ENCODE measurements around the gene NFASC.

DNA sequence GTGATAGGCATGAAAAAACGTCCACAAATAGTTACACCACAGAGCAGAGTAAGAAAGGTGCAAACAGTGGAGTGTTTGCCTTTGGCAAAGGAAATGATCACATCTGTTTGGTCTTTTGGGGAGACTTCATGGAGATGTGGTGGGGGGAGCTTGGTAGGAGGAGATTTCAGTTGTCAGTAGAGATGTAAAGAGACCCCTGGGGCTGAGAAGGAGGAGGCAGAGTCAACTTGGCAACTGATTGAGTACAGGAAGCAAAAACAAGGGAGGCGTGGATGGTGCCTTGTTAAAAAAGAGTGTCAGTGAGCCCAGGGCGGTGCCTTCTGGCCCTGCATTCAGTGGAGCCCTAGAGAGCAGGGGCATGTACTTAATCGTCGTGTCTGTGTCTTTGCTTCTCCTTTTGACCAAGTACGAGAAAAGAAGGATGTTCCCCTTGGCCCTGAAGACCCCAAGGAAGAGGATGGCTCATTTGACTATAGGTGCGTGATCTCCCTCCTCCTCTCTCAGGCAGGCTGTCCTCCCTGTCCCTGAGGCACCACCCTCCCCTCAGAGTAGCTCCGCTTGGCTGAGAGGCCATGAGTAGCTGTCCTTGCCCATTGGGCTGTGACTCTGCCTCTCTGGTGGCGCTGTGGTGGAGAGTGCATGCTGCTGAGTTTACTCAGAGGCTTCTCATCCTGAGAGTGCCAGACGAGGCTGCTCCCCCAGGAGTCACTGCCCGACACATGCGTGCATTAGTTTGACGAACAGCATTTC, 141.9 kb downstream of the NFASC start:
- TF ChIP-seq POLR2A (IDR thresholded peaks at IDR 0.05), result no peak
- TF ChIP-seq, protein P1, sequence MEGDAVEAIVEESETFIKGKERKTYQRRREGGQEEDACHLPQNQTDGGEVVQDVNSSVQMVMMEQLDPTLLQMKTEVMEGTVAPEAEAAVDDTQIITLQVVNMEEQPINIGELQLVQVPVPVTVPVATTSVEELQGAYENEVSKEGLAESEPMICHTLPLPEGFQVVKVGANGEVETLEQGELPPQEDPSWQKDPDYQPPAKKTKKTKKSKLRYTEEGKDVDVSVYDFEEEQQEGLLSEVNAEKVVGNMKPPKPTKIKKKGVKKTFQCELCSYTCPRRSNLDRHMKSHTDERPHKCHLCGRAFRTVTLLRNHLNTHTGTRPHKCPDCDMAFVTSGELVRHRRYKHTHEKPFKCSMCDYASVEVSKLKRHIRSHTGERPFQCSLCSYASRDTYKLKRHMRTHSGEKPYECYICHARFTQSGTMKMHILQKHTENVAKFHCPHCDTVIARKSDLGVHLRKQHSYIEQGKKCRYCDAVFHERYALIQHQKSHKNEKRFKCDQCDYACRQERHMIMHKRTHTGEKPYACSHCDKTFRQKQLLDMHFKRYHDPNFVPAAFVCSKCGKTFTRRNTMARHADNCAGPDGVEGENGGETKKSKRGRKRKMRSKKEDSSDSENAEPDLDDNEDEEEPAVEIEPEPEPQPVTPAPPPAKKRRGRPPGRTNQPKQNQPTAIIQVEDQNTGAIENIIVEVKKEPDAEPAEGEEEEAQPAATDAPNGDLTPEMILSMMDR (IDR thresholded peaks at IDR 0.05), result no peak

Measured in testis (tissue), 2 donors.